T-cell (primary cell): Measurements from ENCODE around the gene MAP6. TPM values are rescaled to one million over a fixed set of nuclear protein-coding genes. Genes with fewer than 3 reads are reported as not detected.

ENCODE experiments used
- ATAC-seq, 4 experiments: fragments of 200-7000 bp in 3 of 4; fragments of 150-1000 bp in 1 of 4; cut with Tn5 transposase; replicated peaks in 1 of 4; 1 replicate in 3 of 4; 2 replicates in 1 of 4; pipeline ENCODE4 v1.10.0; 2021; ENCODE audit warnings: moderate library complexity in 3 of 4, mild to moderate bottlenecking in 2 of 4, moderate number of reproducible peaks in 1 of 4
- CTCF ChIA-PET, 2 donors: fragments of 300-600 bp; sonication (Branson Sonifier 250); formaldehyde crosslinking; loops; one replicate each; lab custom pipeline; 2022; ENCODE audit warnings: antibody characterized with exemption in 2 of 2; lab: Charles Lee
- POLR2A ChIA-PET, 2 donors: fragments of 300-600 bp; sonication (Branson Sonifier 250); formaldehyde crosslinking; loops; one replicate each; lab custom pipeline; 2022; ENCODE audit warnings: antibody characterized with exemption in 2 of 2; lab: Charles Lee
- DNase-seq, 35 experiments: peaks; one replicate each; pipeline versions ENCODE4 v3.0.0 to v3.0.0-alpha.2; 2013 to 2023
- H3K27ac ChIP-seq: one replicate; pipeline ENCODE4 v1.5.1; 2013; ENCODE audit warnings: low read length
- H3K27me3 ChIP-seq, 2 experiments: replicated peaks in 1 of 2; 1 replicate in 1 of 2; 2 replicates in 1 of 2; pipeline versions ENCODE4 v1.6.1 to v1.7.0; 2013; ENCODE audit warnings: low read length in 1 of 2, mixed read lengths in 1 of 2; ENCODE audit not compliant: control insufficient read depth in 2 of 2, insufficient read depth in 2 of 2; ENCODE audit errors: extremely low read depth in 1 of 2
- H3K36me3 ChIP-seq, 2 donors: 1 replicate in 1 of 2; 2 replicates in 1 of 2; pipeline versions ENCODE4 v1.6.1 to v1.7.0; 2013; ENCODE audit warnings: low read length in 1 of 2; ENCODE audit not compliant: control insufficient read depth in 2 of 2, insufficient read depth in 1 of 2; ENCODE audit errors: extremely low read depth in 1 of 2
- H3K4me1 ChIP-seq, 2 experiments: 1 replicate in 1 of 2; 2 replicates in 1 of 2; pipeline versions ENCODE4 v1.6.1 to v1.7.0; 2013; ENCODE audit warnings: low read length in 2 of 2, mixed read lengths in 1 of 2; ENCODE audit not compliant: insufficient read depth in 2 of 2, control insufficient read depth in 1 of 2; ENCODE audit errors: extremely low read depth in 1 of 2
- H3K4me3 ChIP-seq, 2 donors: 1 replicate in 1 of 2; 2 replicates in 1 of 2; pipeline versions ENCODE4 v1.5.1 to v1.7.0; 2013; ENCODE audit warnings: mild to moderate bottlenecking in 2 of 2, low read length in 1 of 2, moderate library complexity in 1 of 2; ENCODE audit not compliant: control insufficient read depth in 1 of 2; ENCODE audit errors: extremely low read depth in 1 of 2
- H3K9me3 ChIP-seq: 2 replicates; pipeline ENCODE4 v1.7.0; 2013
- H3K27ac Mint-ChIP-seq, 2 donors: one replicate each; pipeline ENCODE4 v1.8.0; 2020 to 2021; ENCODE audit warnings: mild to moderate bottlenecking in 2 of 2, mixed read lengths in 2 of 2
- H3K27me3 Mint-ChIP-seq, 2 donors: one replicate each; pipeline ENCODE4 v1.8.0; 2021 to 2022; ENCODE audit warnings: mixed read lengths in 2 of 2
- H3K36me3 Mint-ChIP-seq: one replicate; pipeline ENCODE4 v1.8.0; 2021; ENCODE audit warnings: mixed read lengths
- H3K4me1 Mint-ChIP-seq, 3 donors: one replicate each; pipeline ENCODE4 v1.8.0; 2020 to 2022; ENCODE audit warnings: mixed read lengths in 3 of 3, mild to moderate bottlenecking in 1 of 3
- H3K4me3 Mint-ChIP-seq, 3 donors: one replicate each; pipeline ENCODE4 v1.8.0; 2020 to 2022; ENCODE audit warnings: mild to moderate bottlenecking in 3 of 3, mixed read lengths in 3 of 3, moderate library complexity in 3 of 3
- H3K9me3 Mint-ChIP-seq, 3 donors: one replicate each; pipeline ENCODE4 v1.8.0; 2020 to 2022; ENCODE audit warnings: mixed read lengths in 3 of 3
- WGBS: methylation state at CpG from one replicate; pipeline ENCODE4 v1.1.5; 2013; ENCODE audit warnings: missing lambda C conversion rate; ENCODE audit not compliant: insufficient coverage; 5-methylcytosine and 5-hydroxymethylcytosine counted together
- total RNA-seq, 35 experiments: library from RNA in 6 of 35; stranded (reverse) in 6 of 35; fragments of 120-200 nt in 1 of 35; gene quantifications; one replicate each; pipeline versions ENCODE4 v1.2.1 to v1.2.4 and lab custom pipeline; 2013 to 2026

MAP6 gene
- total RNA-seq, 5 donors from 2014 or later (not counting 1 experiment from before 2014, with no cell fraction given) = 0.19 to 0.35 (median 0.30) TPM; not detected in 2

DNA sequence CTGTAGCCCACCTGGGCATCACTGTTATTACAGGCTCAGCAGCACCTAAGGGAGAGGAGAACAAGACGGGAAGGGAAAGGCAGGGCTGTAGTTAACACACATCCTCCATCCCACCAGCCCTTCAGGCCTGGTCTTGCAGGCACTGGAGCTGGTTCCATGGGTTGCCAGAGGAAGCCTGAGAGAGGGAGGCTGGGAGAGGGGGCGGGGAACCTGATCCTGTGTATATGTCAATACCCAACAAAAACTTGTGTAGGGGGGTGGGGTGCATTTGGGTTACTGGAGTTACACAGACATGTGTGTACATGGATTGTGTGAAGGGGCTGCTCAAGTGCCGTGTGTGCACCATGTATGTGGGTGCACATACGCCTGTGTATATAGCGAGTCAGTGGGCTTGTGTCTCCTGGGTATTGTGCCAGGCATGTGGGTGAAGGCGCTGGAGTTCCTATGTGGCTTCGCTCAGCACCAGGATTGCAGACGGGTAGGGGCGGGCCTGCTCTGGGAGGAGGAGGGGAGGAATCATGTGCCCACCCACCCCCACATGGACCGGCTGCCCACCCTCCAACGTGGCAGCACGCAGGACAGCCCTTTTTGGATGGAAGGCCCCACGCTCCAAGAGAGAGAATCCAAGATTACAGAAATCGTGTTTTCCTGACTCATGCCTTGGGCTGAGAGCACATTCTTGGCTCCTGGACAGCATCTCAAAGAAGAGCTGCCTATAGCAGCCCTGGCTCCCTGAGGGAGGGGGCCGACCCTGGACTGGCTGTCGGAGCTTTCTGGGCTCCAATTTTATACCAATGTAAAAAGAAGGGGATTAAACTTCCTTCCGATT lies 111.0 kb downstream of the MAP6 start:
- no peaks in the 10 kb centered on the region for H3K36me3 Mint-ChIP-seq
- no peak overlapping the region for H3K27ac Mint-ChIP-seq
- CTCF ChIA-PET = no interaction called here
- Histone ChIP-seq H3K9me3 (no peaks in the 10 kb centered on the region), H3K36me3 (no peaks in the 10 kb centered on the region), H3K4me1 (peaks cover 1 to 11% of the 10 kb centered on the region in 2 experiments), H3K27me3 (peaks cover 0 to 15% of the 10 kb centered on the region in 2 experiments), H3K27ac (no peak overlapping the region), H3K4me3 (no peak overlapping the region)
- ATAC-seq (no peak), DNase-seq (no peak)
- H3K4me1 Mint-ChIP-seq = peaks cover 16 to 20% (median 16%) of the 10 kb centered on the region in 3 donors
- no peaks in the 10 kb centered on the region for H3K27me3 Mint-ChIP-seq
- H3K9me3 Mint-ChIP-seq = no peaks in the 10 kb centered on the region
- POLR2A ChIA-PET = no interaction called here
- WGBS = 100% methylated on average over 5 of the region's 17 CpGs
- H3K4me3 Mint-ChIP-seq = no peak overlapping the region

DNA sequence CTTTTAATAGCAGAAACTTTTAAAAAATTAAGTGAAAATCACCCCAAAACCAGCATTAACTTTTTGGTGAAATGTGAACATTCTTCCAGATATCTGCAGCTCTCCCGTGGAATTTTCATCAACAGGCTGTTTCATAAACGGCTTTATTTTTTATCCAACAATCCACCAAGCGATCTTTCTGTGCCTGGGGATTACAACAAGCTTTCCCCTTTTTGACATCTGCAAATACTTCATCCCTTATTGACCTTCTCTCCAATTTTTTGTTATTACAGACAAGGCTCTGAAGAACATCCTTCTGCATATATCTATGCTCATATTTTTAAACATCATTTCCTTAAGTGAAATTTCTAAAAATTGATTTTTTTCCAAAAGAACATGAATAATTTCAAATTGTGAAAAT lies 112.6 kb downstream of the MAP6 start:
- H3K4me1 ChIP-seq = peaks cover 0 to 2% of the 10 kb centered on the region in 2 experiments
- ATAC-seq = no peak
- no peak overlapping the region for H3K27ac ChIP-seq
- H3K36me3 ChIP-seq = no peaks in the 10 kb centered on the region
- no peak overlapping the region for H3K4me3 ChIP-seq
- Mint-ChIP-seq H3K27me3 (no peaks in the 10 kb centered on the region), H3K36me3 (no peaks in the 10 kb centered on the region), H3K9me3 (no peaks in the 10 kb centered on the region), H3K4me1 (peaks cover 0 to 5% (median 4%) of the 10 kb centered on the region in 3 donors), H3K27ac (peak overlapping the region in 1 of 2 donors; percentile 34), H3K4me3 (no peak overlapping the region)
- 86% methylated on average over 2 of the region's 3 CpGs for WGBS
- DNase-seq = no peak
- no peaks in the 10 kb centered on the region for H3K9me3 ChIP-seq
- POLR2A ChIA-PET = no interaction called here
- peaks cover 0 to 15% of the 10 kb centered on the region in 2 experiments for H3K27me3 ChIP-seq
- CTCF ChIA-PET = no interaction called here

DNA sequence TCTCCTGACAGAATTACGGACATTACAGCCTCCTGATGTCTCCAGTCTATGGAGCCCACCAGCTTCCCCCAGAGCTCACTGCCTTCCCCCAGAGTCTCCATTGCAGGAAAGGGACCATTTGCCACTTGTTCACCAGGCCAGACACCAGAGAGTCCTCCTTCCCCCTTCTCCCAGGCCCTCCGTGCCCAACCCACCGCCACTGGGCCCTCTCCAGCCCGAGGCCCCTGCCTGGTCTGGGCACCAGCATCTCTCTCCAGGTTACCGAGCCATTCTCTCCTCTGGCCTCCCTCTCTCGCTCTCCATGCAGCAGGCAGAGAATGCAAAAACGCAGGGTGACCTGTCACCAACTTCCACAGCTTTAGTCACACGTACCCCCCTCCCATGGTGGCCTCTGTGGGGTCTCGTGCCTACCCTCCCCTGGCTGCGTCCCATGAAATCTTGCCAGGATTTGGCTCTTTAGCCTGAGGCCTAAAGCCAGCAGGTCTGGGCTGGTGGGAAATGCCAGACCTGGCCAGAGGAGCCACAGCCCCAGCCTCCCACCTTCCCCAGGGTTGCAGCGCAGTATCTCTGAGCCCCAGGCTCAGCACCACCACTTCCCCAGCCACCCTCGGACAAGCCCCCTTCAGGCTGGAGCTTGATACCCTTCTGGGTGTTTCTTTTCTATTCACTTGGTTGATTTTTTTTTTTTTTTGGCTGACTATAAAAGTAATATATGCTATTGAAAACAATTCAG lies 113.6 kb downstream of the MAP6 start:
- peaks cover 0 to 2% (median 0%) of the 10 kb centered on the region in 3 donors for H3K4me1 Mint-ChIP-seq
- ATAC-seq (no peak), DNase-seq (no peak)
- H3K36me3 ChIP-seq = no peaks in the 10 kb centered on the region
- 78% methylated on average over 10 of the region's 12 CpGs for WGBS
- no peaks in the 10 kb centered on the region for H3K36me3 Mint-ChIP-seq
- CTCF ChIA-PET = interaction anchor here in 1 of 2 donors (0.6 kb wide), 1 partner anchor 8 kb away, joined by 3 read pairs; no protein-coding TSS in a partner anchor
- H3K9me3 ChIP-seq = no peaks in the 10 kb centered on the region
- no peak overlapping the region for H3K27ac ChIP-seq
- H3K9me3 Mint-ChIP-seq = no peaks in the 10 kb centered on the region
- H3K4me3 Mint-ChIP-seq = no peak overlapping the region
- H3K4me1 ChIP-seq = no peaks in the 10 kb centered on the region
- H3K27me3 Mint-ChIP-seq = no peaks in the 10 kb centered on the region
- H3K4me3 ChIP-seq = no peak overlapping the region
- POLR2A ChIA-PET = no interaction called here
- H3K27ac Mint-ChIP-seq = no peak overlapping the region
- H3K27me3 ChIP-seq = peaks cover 0 to 15% of the 10 kb centered on the region in 2 experiments

DNA sequence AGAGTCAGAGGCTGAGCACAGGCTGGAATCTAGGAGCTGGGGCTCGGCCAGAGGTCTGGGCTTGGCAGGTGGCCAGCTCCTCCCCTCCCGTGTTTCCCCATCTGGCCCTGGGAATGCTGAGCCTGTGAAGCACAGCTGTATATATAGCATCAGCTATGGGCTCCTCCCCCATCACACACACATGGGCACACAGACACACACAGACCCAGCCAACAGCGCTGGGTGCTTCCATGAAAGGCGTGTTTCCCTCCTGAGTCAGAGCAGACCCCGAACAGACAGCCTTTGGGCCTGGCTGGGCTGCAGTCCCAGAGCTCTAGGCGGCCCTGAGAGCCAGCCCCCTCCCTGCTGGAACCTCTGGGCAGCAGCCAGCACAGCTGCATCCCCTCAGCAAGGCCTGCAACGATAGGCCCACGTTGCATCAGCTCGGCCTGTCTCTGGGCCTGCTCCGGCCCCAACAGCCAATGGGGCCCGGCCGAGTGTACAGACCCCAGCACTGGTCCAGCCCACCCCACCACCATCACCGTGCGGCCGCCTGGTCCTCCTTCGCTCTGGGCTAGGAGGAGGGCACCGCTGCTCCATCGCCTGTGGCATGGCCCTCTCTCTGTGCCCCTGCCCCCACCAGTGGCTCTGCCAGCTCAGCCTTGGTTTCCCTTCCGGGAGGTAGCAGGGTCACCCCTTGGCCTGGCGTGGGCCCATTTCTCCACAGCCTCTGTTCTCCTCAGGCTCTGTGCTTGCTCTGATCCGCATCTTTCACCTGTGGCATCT lies 114.4 kb downstream of the MAP6 start:
- peaks cover 0 to 15% of the 10 kb centered on the region in 2 experiments for H3K27me3 ChIP-seq
- 79% methylated on average over 20 of the region's 21 CpGs for WGBS
- no peak overlapping the region for H3K27ac Mint-ChIP-seq
- POLR2A ChIA-PET = no interaction called here
- no peaks in the 10 kb centered on the region for H3K27me3 Mint-ChIP-seq
- no peak overlapping the region for H3K27ac ChIP-seq
- H3K4me1 Mint-ChIP-seq = peaks cover 0 to 4% (median 2%) of the 10 kb centered on the region in 3 donors
- H3K4me3 ChIP-seq = no peak overlapping the region
- H3K36me3 ChIP-seq = no peaks in the 10 kb centered on the region
- ATAC-seq = no peak
- H3K4me1 ChIP-seq = no peaks in the 10 kb centered on the region
- no peaks in the 10 kb centered on the region for H3K9me3 Mint-ChIP-seq
- no peaks in the 10 kb centered on the region for H3K36me3 Mint-ChIP-seq
- H3K4me3 Mint-ChIP-seq = no peak overlapping the region
- H3K9me3 ChIP-seq = no peaks in the 10 kb centered on the region
- DNase-seq = no peak
- CTCF ChIA-PET = no interaction called here

DNA sequence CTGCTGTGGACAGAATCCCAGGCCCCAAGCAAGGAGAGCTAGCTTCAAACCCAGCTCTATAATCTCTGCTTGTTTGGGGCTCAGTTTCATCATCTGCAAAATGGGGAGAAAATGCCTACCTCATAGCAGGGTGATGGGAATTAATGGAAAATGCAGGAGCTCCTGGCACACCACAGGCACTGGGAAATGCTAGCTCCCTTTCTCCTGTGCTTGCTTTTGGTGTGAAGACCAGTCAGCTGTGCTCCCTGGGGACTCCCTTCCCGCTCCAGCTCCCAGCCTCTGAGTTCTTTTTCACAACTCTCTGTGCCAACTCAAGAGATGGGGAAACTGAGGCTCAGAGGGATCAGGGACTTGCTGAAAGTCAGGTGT lies 115.0 kb downstream of the MAP6 start:
- H3K27ac Mint-ChIP-seq = no peak overlapping the region
- no peaks in the 10 kb centered on the region for H3K9me3 ChIP-seq
- no peaks in the 10 kb centered on the region for H3K36me3 ChIP-seq
- no peak overlapping the region for H3K4me3 ChIP-seq
- H3K27ac ChIP-seq = no peak overlapping the region
- H3K4me1 Mint-ChIP-seq = peaks cover 0 to 7% (median 2%) of the 10 kb centered on the region in 3 donors
- peaks cover 0 to 15% of the 10 kb centered on the region in 2 experiments for H3K27me3 ChIP-seq
- WGBS = no CpG with 5 or more reads among the region's 1 CpG
- DNase-seq = no peak
- no peak overlapping the region for H3K4me3 Mint-ChIP-seq
- no peaks in the 10 kb centered on the region for H3K36me3 Mint-ChIP-seq
- no peaks in the 10 kb centered on the region for H3K4me1 ChIP-seq
- no peaks in the 10 kb centered on the region for H3K9me3 Mint-ChIP-seq
- POLR2A ChIA-PET = no interaction called here
- CTCF ChIA-PET = no interaction called here
- ATAC-seq = no peak
- no peaks in the 10 kb centered on the region for H3K27me3 Mint-ChIP-seq

DNA sequence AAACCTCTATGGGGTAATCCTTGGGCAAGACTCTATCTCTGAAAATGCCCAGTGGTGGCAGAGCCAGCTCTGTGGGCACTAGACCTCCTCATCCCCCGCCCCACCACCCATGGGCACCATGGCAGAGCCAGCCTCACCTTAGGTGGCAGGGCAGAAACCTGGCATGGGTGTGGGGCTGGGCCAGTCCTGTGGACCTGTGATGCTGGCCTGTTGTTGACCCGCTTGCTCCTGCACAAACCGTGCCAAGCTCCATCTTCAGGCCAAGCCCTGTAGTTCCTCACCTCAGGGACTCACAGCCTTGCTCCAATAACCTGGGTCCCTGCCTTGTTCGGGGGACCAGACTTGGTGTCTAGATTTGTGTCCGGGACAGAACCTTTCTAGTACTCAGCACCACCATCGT lies 115.7 kb downstream of the MAP6 start:
- Mint-ChIP-seq H3K4me3 (no peak overlapping the region), H3K4me1 (peaks cover 0 to 7% (median 2%) of the 10 kb centered on the region in 3 donors), H3K27me3 (no peaks in the 10 kb centered on the region), H3K9me3 (no peaks in the 10 kb centered on the region), H3K27ac (no peak overlapping the region), H3K36me3 (no peaks in the 10 kb centered on the region)
- 96% methylated on average over 4 of the region's 6 CpGs for whole genome bisulfite sequencing
- ChIA-PET POLR2A (no interaction called here), CTCF (no interaction called here)
- H3K36me3 ChIP-seq = no peaks in the 10 kb centered on the region
- H3K9me3 ChIP-seq = no peaks in the 10 kb centered on the region
- H3K4me3 ChIP-seq = no peak overlapping the region
- no peaks in the 10 kb centered on the region for H3K4me1 ChIP-seq
- peaks cover 0 to 14% of the 10 kb centered on the region in 2 experiments for H3K27me3 ChIP-seq
- H3K27ac ChIP-seq = no peak overlapping the region
- no peak for ATAC-seq
- DNase-seq = no peak
